T-helper 1 cell treated with Interleukin-12 subunit alpha and Interleukin-12 subunit beta and Interleukin-4 antibody, amounts not matched to agents 30 ng/mL and 1 ng/mL, for 36 hours (primary cell): ENCODE measurements around the gene TNS1. TPM values are rescaled to one million over a fixed set of nuclear protein-coding genes. Genes with fewer than 3 reads are reported as not detected.

Source experiments
- intact Hi-C: fragments of 100-400 bp; cut with micrococcal nuclease; formaldehyde crosslinking; loops from one replicate; pipeline ENCODE4 v1.15.1; 2024
- total RNA-seq: library from RNA; stranded (reverse); gene quantifications from 2 replicates; pipeline ENCODE4 v1.2.3, GENCODE V29; 2022

Gene TNS1
- total RNA-seq, 1 donor from 2014 or later, result 1.0 TPM

DNA sequence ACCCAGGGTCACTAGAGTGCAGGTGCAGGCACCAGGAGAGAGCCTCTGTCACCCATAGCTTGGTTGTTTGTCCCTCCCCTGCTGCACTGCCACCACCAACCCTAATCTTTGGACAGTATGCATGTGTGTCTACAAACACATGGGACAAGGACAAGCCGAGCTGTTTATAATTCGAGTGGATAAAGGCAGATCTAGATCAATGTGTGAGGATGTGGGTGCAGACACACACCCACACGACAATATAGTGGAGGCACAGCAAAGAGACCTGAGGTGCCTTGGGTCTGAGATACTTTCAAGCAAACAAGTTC, 199.2 kb downstream of the TNS1 start:
- intact Hi-C loops, result no loop called here

DNA sequence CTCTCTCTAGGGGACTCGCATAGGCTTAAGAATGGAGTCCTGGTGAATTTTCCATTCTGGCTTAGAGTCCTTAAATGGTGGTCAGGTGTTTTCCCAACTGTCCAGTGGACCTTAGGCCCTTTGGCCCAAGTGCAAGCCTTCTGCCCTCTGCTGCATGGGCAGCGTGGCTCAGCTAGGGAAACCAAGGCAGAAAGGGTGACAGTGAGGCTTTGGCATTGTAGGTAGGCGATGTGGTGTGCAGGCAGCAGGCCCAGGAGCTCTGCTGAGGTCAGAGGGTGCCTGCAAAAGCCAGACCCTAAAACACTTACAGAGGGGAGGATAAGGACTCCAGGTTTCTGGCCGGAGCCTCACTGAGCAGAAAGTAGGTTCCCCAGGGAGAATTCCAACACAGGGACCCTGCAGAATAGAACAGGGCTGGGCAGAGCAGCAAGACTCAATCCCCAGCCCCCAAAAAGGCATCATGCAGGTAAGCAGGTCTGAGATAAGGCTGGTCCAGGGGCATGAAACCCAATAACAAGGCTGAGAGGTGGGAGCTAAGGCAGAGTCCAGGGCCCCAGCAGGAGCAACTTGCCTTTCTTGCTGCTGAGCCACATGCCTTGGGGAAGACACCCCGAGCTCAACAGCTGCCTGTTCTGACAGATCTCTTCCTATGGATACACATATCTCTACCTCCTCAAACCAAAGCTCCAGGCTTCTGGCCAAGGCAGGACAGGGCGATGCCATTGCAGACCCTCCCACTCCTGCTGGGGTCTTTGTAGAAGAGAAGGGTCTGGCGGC, 199.7 kb downstream of the TNS1 start:
- intact Hi-C loops, result no loop called here

DNA sequence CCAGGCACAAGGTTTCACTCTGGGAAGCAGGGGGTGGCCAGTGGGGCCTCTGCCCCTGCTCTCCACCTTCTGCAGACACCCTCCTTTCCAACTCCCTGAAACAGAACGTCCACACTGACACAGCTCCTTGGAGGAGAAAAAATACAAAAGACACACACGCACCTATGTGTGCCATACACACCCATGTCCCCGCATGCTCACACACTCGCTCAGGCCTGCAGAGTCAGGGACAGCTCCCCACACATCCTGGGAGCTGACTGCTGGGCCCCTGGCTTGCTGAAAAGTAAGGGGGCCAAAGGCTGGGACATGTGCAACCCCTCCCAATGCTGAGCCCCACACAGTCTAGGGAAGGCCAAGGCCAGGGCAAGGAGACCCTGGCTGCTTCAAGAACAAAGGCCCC, 200.5 kb downstream of the TNS1 start:
- intact Hi-C loops, result no loop called here

DNA sequence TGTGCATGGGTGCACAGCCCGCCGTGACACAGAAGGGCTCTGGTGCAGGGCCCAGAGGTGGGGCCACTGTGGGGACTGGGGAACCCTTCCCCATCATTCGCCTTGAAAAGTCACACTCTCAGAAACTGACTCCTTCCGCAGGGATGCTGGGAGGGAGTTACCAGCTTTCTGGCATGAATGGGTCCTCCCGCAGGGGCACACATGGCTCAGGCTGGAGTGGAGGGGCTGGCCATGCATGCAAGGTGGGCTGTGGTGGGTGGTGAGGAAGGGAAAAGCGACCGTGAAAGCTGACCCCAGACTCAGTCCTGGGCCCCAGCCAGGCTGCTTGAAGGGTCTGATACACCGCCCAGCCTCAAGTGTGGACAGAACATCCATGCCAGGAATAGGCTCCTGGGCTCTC, 201.1 kb downstream of the TNS1 start:
- intact Hi-C loops, result no loop called here

DNA sequence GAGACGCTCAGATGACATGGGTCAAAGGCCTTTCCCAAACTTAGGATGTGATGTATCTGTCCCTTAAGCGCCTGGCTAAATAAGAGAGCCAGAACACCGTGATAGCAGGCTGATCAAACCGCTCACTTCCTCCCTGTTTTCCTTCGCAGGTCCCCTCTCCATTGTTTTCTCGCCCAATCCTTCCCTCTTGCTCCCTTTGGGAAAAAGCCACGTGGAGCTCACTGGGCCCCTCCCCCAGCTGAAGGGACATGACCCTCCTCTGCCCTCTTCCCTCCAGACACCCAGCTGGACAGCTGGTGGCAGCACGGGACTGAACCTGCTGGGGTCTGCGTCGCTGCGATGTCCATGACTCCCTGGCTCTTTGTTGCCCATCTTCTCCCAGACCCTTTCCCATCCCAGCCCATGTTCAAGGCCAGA, 201.7 kb downstream of the TNS1 start:
- intact Hi-C loops, result no loop called here

DNA sequence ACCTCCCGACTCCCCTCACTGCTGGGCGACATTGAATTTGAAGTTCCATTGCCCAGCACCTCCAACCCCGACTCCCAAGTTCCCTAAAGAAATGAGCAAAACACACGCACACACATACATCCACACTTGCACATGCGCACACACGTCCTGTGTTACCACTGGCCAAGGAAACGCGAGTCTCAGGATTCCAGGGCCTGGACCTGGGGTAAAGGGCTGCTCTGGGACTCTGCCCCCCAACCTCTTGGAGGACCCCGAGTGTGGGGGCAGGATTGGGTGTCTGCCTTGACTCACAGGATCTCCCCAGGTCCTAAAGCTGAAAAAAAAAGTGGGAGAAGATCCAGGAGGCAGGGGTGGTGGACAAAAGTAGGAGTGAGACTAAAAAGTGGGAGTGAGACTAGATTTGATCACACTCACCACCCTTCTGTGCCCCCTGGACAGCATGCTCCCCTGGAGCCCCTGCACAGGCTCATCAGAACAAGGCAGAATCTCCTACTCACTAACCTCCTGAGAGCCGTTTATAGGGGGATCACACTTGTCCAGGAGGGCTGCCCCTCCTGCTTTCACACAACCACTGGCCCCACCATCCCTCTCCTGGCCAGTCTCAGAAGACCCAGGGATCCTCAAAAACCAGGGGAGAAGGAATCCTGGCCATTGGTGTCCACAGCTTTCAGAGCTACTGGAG, 202.2 kb downstream of the TNS1 start:
- intact Hi-C loops, result no loop called here

DNA sequence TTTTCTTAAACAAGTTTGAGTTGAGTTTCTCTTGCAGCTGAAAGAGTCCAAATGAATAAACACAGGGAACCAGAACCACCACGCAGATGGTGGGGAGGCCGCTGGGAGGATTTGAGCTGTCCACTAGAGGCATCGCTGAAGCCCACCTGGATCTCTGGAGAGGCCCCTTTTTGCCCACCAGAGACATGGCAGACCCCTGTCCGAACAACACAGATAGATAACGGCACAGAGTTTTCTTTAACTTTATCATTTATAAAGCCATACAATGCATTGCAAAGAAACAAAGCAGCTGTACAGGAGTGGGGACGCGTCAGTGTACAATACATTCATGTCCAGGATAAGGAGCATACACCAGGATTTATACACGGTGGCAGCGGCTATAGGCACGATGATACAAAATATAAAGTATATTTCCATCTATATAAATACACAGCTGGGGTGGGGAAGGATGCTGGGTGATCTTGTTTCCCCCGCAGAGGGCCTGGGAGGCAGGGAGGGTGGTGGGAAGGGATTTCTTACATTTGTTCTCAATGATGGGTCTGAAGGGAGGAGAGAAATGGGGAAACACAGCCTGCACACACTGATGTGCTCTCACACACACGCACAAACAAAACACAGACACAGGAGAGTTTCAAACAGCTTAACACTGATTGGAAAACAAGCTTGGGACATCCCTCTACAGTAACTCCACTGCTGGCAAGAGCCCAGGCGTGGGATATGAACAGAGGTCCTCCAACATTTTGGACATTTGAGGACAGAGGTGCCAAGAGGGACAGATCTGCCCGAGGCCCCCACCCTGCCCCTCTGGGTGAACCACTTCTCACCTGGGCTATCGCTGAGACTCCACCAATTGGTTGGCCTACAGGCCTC, 203.0 kb downstream of the TNS1 start:
- intact Hi-C loops, result no loop called here

DNA sequence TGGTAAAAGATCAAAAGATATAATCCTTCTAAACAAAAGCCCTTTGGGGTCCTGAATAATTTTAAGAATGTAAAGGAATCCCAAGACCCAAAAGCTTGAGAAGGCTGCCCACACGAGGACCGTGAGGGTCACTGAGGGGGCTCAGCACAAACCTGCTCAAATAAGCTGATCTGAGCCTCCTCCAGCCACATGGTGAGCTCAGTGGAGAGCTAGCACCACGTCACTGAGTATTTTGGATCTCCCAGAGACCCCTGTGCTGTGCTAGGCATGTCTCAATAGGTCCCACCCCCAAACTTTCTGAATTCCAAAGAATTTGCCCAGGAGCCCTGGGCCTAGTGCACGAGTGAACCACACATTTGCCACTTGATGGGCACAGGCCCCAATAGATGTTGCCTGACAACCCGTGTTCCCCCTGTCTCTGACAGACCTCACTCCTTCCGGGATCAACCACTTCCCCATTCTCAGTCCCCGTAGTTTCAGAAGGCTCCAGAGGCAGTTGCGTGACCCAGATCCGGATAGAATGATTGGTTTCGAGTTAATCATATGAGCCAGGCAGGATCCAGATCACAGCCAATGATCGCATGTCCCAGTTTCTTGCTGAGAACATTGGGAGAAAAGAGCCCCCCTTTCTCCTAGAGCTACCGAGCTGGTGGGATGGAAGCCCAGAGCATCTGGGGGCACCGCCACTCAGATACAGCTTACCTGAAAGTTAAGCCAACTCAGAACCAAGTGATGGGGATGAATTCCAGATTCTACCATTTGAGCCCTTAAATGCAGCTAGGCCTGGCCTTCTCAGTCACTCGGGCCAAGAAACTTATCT, 203.8 kb downstream of the TNS1 start:
- intact Hi-C loops, result no loop called here

DNA sequence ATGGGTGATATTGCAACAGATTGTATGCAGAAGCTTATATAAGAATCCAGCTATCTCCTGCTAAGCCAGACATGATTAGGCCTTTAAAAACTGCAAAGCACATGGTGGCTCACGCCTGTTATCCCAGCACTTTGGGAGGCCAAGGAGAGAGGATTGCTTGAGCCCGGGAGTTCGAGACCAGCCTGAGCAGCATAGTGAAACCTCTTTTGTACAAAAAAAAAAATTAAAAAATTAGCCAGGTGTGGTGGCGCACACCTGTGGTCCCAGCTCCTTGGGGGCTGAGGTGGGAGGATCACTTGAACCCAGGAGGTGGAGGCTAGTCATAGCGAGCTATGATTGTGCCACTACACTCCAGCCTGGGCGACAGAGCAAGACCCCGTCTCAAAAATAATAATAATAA, 204.6 kb downstream of the TNS1 start:
- intact Hi-C loops, result no loop called here

DNA sequence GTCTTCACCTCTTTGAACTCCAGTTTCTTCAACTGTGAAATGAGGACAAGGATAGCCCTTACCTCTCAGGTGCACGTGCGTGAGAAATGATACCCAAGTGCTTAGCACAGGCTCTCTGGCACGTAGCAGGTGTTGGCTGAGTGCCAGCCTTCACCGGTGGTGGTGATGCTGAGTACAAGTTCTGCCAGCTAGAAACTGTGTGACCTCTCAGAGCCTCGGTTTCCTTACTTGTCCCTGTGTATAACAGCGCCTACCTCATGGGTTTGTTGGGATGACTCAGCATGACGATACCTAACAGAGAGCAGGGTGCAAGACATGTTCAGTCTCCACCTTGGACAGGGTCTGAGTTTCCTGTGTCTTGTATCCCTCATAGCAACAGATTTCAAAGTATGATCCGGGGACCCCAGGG, 205.1 kb downstream of the TNS1 start:
- intact Hi-C loops, result no loop called here

DNA sequence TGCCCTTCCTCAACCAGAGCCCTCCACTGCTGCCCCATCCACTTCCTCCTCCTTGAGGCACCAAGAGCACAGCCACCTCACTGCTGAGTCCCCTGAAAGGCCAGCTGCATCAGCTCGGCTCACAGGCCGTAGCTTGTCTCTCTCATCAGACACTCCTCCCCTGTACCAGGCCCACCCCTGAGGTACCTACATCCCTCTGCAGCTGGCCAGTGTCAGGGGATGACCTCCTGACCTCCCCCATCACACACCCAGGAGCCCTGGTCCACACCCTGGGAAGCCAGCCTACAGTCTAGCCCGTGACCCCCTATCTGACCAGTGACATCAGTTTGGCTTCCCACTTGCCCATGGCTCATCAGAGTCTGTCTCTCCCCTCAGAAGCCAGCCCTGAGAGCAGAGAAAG, 205.6 kb downstream of the TNS1 start:
- intact Hi-C loops, result no loop called here

DNA sequence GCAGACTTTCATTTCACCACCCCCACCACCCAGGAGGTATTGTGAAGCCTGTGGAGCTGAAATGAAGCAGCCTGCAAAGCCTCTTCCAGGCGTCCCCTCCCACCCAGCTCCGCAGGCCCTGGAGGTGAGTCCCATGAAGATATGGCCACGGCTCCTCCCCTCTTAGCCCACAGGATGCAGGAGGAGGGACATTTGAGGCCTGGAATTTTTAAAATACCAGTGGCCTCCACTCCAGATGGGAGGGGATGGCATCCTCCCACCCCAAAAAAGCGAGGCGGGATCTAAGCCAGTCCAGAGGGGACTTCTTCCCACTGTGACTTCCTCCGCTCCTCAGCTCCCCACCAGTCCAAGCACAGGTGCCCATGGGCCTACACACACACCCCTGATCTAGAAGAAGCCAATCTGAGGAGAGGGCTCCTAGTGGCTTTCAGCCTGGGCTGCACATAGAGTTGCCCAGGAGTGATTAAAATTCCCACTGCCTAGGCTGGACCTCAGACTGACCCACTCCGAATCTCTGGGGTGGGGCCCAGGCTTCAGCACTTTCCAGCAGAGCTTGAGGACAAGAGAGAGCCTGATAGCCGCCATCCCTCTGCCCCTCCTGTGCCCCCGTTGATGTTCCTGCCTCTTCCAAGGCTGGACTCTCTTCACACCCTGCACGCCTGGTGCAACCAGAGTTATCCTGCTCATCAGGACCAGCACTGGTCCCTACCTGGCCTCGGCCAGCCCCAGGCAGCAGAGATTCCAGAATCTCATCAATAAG, 206.9 kb downstream of the TNS1 start:
- intact Hi-C loops, result no loop called here

DNA sequence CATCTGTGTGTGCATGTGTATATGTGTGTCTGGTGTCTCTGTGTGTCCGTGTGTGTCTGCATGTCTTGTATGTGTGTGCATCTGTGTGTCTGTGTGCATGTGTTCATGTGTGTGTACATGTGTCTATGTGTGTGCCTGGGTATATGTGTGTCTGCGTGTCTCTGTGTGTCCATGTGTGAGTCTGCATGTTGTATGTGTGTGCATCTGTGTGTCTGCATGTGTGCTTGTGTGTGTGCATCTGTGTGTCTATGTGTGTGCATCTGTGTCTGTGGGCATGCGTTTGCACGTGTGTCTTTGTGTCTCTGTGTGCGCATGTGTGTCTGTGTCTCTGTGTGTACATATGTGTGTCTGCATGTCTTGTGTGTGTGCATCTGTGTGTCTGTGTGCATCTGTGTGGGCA, 207.7 kb downstream of the TNS1 start:
- intact Hi-C loops, result no loop called here

DNA sequence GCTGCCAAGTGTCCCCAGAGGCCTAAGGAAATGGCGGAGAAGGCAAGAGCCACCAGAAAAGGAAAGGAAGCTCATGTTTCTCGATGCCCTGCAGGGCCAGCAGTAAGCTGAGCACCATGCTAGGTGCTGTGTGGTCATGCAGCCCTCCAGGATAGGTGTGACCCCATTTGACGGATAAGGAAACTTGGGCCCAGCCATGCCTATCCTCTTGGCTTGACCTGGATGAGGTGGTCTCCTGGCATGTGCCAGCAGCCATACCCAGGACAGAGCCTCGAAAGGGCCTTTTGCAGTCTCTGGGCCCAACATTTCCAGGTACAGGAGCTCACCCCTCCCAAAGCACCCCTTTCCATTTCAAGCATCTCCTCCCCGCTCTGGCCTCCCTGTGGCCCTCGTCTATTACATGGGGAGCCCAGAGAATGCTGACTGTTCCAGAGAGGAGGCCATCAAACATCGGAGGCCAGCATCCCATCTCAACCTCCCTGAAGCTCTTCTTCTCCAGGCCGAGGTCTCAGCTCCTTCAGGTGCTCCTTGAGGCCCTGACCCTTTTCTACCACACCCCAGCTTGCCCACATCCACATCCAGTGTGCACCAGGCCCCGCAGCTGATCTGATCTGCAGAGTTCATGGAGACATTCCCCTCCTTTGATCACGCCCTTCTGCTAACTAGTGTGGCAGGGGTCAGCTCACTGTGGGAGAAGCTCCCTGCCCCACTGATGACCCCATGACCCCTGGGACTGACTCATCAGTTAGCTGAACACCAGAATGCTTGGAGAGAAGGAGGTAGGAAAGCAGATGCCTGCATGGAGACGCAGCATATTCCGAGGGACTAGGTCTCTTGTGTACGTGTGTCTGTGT, 208.4 kb downstream of the TNS1 start:
- intact Hi-C loops, result no loop called here

DNA sequence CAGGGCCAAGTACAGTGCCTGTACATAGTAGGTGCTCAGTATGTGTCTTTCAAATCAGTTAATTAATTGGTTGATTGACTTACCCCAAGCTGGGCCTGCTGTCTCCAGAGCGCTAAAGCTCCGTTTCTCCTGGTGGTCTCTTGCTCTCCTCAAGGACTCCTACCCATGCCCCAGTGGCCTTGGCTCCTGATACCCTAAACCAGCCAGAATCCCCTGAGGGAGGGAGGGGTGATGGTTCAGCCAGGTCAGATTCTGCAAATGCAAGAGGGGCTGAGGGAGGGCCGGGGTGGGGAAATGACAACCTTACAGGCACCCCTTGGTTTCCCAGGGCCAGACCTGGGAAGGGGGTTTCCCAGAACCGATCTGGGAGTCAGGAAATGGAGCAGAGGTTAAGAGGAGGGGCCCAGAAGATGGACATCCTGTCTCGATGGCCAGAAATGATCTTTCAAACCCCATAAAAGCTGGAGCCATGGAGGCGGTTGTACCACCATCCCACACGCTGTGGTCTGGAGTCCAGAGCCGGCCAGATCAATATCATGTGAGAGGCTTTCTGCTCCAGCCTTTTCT, 209.1 kb downstream of the TNS1 start:
- intact Hi-C loops, result no loop called here

DNA sequence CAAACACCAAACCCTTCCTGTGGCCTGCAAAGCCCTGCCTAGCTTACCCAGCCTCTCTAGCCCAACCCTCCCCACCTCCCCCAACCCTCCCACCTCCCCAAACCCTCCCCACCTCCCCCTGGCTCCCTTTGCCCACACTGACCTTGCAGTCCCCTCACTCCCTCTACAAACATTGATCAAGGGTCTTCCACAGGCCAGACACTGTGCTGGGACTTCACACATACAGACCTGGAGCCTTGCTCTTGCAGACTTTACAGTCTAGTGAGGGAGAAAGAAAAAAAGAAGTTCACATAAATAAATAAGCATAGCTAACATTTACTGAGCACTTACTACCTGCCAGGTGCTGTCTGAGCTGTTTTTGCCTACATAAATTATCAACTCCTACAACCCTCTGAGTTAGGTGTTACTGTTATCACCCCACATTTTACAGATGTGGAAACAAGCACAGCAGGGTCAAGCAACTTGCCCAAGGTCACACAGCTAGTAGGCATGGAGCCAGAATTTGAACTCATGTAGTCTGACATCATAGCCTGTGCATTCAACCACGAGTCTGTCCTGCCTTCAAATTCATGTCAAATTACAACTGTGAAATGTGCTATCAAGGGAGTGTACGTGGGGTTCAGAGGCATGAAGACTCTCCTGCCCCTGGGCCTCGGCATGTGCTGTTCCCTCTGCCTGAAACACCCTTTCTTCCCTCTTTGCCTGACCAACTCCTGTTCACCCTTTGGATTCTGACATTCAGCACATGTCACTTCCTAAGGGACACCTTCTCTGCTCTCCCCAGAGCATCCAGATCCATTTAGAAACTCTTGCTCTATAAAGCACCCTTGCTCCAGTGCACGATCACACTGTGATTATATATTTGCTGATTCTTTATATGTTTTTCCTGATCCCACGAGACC, 209.9 kb downstream of the TNS1 start:
- intact Hi-C loops, result no loop called here

DNA sequence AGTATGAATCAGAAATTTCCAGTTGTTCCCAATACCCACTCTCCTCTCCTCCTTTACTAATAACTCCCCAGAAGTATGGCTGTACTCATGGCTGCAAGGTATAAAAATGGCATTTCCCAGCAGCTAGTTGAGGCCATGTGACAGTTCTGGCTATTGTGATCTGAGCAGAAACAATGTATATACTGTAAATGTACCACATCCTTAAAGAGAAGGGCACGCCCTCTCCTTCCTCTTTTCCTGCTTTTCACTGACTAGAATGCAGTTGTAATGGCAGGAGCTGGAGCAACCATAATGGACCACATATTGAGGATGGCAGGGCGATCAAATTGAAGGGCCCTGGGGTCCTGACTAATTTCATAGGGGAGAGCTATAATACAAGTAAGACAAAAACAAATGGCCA, 211.2 kb downstream of the TNS1 start:
- intact Hi-C loops, result no loop called here

DNA sequence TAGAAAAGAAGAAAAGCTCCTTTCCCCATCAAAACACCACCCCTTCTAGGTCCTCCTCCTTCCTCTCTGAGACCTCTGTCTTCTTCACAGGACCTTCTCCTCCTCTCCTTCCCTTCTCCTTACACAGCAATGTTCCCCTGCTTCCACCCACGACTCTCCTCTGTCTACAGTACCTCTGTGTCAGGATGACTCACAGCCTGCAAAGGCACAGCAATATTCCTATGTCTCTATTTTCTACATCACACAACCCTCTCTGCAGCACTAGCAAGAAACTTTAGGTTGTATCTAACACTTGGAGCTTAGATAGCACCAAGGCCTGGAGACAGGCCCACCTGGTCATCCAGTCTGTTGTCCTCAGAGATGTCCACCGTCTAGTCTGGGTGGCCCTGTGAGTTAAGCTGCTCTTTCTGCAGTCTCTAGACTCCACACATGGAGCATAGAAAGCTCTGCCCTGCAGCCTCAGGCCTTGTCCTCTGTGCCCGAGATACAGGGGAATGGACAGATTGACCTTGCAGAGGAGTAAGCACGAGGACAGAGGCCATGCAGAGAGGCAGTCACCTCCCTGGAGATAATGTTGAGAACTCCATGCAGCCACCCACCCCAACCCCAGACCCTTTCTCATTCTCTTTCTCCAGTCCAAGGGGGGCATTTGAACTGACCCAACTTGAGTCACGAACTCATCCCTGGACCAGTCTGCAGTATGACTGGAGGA, 212.0 kb downstream of the TNS1 start:
- intact Hi-C loops, result no loop called here
